ENCODE data around the gene RAB3IL1. TPM values are rescaled to one million over a fixed set of nuclear protein-coding genes. Genes with fewer than 3 reads are reported as not detected.

Gene RAB3IL1
- total and polyA plus RNA-seq, 2 of the 13 experiments (the other 11 are each of a cell fraction or from before 2014, with no cell fraction given): 1.2 to 2.0 TPM

- no peak for DNase-seq (ENCODE audit: low spot score)
- ChIA-PET POLR2A (interaction anchor here (1.4 to 2.1 kb wide), 2 partner anchors 23 to 46 kb away, joined by 5 to 7 read pairs; no protein-coding TSS in a partner anchor), CTCF (ENCODE audit: low intra/inter-chr PET ratio, low total read pairs) (interaction anchor here (4.9 kb wide), 1 partner anchor 47 kb away, joined by 124 read pairs; no protein-coding TSS in a partner anchor)
- intact Hi-C loops (cut with micrococcal nuclease; ENCODE audit: unreplicated experiment): loop anchor here (5.0 kb wide), 1 partner anchor 162 kb away; no protein-coding TSS in a partner anchor
- FAIRE-seq: no peak
- H2AFZ ChIP-seq (ENCODE audit: low read length): no peak overlapping the region
- TF ChIP-seq JARID2 (CRISPR knock-in tag; IDR thresholded peaks at IDR 0.05; ENCODE audit: insufficient replicate concordance) (no peak), RAD51 (IDR thresholded peaks at IDR 0.05; ENCODE audit: borderline replicate concordance) (no peak), ISL2 (CRISPR knock-in tag; IDR thresholded peaks at IDR 0.05) (no peak), HNRNPUL1 (IDR thresholded peaks at IDR 0.05; ENCODE audit: low read depth, low read length) (no peak), ZNF343 (CRISPR knock-in tag; IDR thresholded peaks at IDR 0.05) (no peak), ZNF781 (CRISPR knock-in tag; IDR thresholded peaks at IDR 0.05; ENCODE audit: borderline replicate concordance, not compliant biosample characterization) (no peak), ZNF546 (CRISPR knock-in tag; conservative IDR thresholded peaks at IDR 0.05) (no peak), FOXA1 (IDR thresholded peaks at IDR 0.05) (no peak), FOXA1 (CRISPR knock-in tag; IDR thresholded peaks at IDR 0.05) (no peak), DNMT3B (CRISPR knock-in tag; conservative IDR thresholded peaks at IDR 0.05) (no peak), ZNF354B (CRISPR knock-in tag; IDR thresholded peaks at IDR 0.05) (no peak), DPF2 (CRISPR knock-in tag; IDR thresholded peaks at IDR 0.05; ENCODE audit: borderline replicate concordance, low read depth) (no peak), AHDC1 (CRISPR knock-in tag; IDR thresholded peaks at IDR 0.05; ENCODE audit: borderline replicate concordance) (no peak), SP5 (CRISPR knock-in tag; IDR thresholded peaks at IDR 0.05; ENCODE audit: borderline replicate concordance, low read depth) (no peak)
- TF ChIP-seq, protein P1, sequence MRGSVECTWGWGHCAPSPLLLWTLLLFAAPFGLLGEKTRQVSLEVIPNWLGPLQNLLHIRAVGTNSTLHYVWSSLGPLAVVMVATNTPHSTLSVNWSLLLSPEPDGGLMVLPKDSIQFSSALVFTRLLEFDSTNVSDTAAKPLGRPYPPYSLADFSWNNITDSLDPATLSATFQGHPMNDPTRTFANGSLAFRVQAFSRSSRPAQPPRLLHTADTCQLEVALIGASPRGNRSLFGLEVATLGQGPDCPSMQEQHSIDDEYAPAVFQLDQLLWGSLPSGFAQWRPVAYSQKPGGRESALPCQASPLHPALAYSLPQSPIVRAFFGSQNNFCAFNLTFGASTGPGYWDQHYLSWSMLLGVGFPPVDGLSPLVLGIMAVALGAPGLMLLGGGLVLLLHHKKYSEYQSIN (CRISPR knock-in tag; IDR thresholded peaks at IDR 0.05; ENCODE audit: borderline replicate concordance): no peak
- TF ChIP-seq, protein P2, sequence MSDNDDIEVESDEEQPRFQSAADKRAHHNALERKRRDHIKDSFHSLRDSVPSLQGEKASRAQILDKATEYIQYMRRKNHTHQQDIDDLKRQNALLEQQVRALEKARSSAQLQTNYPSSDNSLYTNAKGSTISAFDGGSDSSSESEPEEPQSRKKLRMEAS (IDR thresholded peaks at IDR 0.05): no peak
- no peaks in the 10 kb centered on the region for H3K79me2 ChIP-seq (ENCODE audit: insufficient read depth, low read length)
- H3K4me2 ChIP-seq (ENCODE audit: low read depth, low read length): no peak overlapping the region
- H3K9ac ChIP-seq (ENCODE audit: insufficient read depth, low read depth, low read length): no peak overlapping the region
- no peaks in the 10 kb centered on the region for H3K9me3 ChIP-seq (ENCODE audit: low read length)
- H4K20me1 ChIP-seq (ENCODE audit: insufficient read depth, low read length): no peaks in the 10 kb centered on the region
- no TSS peak for BruUV-seq (replicated peaks)
- H3K27ac ChIP-seq (ENCODE audit: extremely low read length, insufficient read depth, low read length): no peak overlapping the region
- in situ Hi-C loops (cut with HindIII; ENCODE audit: extremely low pct_ligation_motif_present, low pct_unique_long_range_greater_than_20kb): loop anchor here (5.0 kb wide), 2 partner anchors 48 to 112 kb away; no protein-coding TSS in a partner anchor
- H3K4me3 ChIP-seq (replicated peaks in 1 of 3; ENCODE audit: insufficient read depth in 1 of 3, low read depth in 2 of 3, low read length in 3 of 3): no peak overlapping the region
- H3K4me1 ChIP-seq (ENCODE audit: insufficient read depth, low read length): peaks cover 20% of the 10 kb centered on the region; the same call in 1 of the 2 replicates
- peaks cover 1 to 19% of the 10 kb centered on the region in 2 experiments; a peak in 3 of 5 replicates for H3K27me3 ChIP-seq (ENCODE audit: control insufficient read depth in 1 of 2, insufficient read depth in 2 of 2, low read length in 2 of 2)
- ATAC-seq: no peak
- 43% methylated on average over 13 of the region's 13 CpGs for WGBS (ENCODE audit: low lambda C conversion rate)
- no peaks in the 10 kb centered on the region for H3K36me3 ChIP-seq (replicated peaks in 1 of 2; ENCODE audit: control insufficient read depth in 1 of 2, insufficient read depth in 2 of 2, low read length in 2 of 2)
Measured at GRCh38 chr11:61945191-61945590, 27.8 kb upstream of the RAB3IL1 start.
